HFFc6 (cell line): ENCODE data around the gene C10orf71. TPM values are rescaled to one million over a fixed set of nuclear protein-coding genes. Genes with fewer than 3 reads are reported as not detected.

Experiments
- DNase-seq: peaks from one replicate; pipeline ENCODE4 v3.0.0-alpha.2; 2018
- H3K27ac Mint-ChIP-seq: 2 replicates; pipeline ENCODE4 v1.8.0; 2020; ENCODE audit warnings: mild to moderate bottlenecking, mixed read lengths
- H3K27me3 Mint-ChIP-seq: 2 replicates; pipeline ENCODE4 v1.8.0; 2021; ENCODE audit warnings: mild to moderate bottlenecking, moderate library complexity, mixed read lengths; ENCODE audit not compliant: insufficient read depth
- H3K36me3 Mint-ChIP-seq: 2 replicates; pipeline ENCODE4 v1.8.0; 2021; ENCODE audit warnings: low read depth, mixed read lengths
- H3K4me1 Mint-ChIP-seq: 2 replicates; pipeline ENCODE4 v1.8.0; 2020; ENCODE audit warnings: low read depth, mixed read lengths
- H3K4me3 Mint-ChIP-seq: 2 replicates; pipeline ENCODE4 v1.8.0; 2020; ENCODE audit warnings: mild to moderate bottlenecking, moderate library complexity, mixed read lengths
- H3K9me3 Mint-ChIP-seq: 2 replicates; pipeline ENCODE4 v1.8.0; 2020; ENCODE audit warnings: mild to moderate bottlenecking, mixed read lengths
- long read RNA-seq: library from polyadenylated mRNA; unstranded; transcript quantifications from one replicate; pipeline ENCODE4 v2.0.0, GENCODE V29; 2019
- total RNA-seq, 6 experiments: library from RNA; stranded (reverse); fragmentation: NEBNext Ultra II Directional; extraction: Animal tissue kit (Norgen Biotek cat#: 25700); gene quantifications; 2 replicates in 1 of 6; 3 replicates in 5 of 6; pipeline ENCODE4 v1.2.3, GENCODE V29; 2021
- TF ChIP-seq, protein P1 (sequence below): fragments of 200-600 bp; sonication (generic); IDR thresholded peaks from 2 replicates; pipeline ENCODE4 v1.5.0; 2021; ENCODE audit warnings: antibody characterized with exemption, mild to moderate bottlenecking

The C10orf71 gene, protein sequence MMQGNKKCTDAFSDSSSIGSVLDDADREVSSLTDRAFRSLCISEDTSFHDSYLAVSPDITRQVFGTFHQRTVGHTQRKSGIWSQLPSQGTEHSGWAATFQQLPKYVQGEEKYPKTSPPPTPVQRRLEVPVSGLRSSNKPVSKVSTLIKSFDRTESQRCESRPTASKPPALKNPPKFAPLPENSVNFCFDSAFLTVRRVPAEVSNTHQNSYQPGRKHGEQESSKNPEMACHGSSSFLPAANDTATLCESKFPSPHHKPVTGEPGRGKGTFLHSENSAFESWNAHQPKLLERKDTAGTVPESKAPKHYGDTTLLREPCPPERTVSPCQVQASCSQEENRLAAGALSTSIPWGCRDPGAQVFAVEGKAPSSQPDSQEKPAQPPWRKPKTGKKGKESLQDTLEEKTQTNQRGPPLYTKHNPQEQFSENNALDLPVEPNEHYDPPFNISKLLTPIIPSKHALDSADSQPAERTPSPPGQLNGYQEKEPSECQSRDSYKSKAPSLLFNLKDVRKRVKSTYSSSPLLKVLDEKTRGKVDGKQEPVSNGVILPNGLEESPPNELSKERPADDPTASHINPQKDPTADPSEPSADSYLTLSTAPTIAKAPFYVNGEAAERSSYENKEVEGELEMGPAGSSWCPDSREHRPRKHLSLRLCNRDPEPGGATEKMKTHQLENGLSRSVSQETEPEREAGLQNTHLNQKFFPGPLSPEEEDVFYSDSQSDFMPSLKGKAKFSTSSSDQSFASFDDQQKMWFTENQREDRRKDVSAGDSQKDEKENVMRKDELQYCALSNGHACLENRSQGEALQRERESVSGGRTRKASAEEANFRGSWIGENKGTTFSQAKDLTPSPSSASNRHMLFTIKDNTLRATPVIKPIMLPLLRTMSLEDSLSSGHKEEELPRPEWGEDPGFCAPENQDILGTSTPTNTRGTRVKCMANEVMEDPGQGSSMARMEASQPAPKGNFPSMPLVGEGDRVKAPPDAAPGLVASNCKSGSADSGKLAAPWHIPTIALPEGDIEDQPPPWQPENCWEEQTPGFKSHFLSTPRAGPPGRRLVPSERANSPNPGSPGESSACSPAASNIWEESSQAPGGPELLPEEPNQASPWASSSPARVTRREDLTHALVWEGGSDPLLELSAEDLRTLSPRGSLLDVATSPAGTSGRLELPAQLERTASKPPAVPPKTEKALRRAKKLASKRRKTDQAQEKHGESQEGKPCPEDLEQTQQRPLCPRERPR (N-terminal part only)
- total RNA-seq: not detected
- long read RNA-seq: 0 reads

DNA sequence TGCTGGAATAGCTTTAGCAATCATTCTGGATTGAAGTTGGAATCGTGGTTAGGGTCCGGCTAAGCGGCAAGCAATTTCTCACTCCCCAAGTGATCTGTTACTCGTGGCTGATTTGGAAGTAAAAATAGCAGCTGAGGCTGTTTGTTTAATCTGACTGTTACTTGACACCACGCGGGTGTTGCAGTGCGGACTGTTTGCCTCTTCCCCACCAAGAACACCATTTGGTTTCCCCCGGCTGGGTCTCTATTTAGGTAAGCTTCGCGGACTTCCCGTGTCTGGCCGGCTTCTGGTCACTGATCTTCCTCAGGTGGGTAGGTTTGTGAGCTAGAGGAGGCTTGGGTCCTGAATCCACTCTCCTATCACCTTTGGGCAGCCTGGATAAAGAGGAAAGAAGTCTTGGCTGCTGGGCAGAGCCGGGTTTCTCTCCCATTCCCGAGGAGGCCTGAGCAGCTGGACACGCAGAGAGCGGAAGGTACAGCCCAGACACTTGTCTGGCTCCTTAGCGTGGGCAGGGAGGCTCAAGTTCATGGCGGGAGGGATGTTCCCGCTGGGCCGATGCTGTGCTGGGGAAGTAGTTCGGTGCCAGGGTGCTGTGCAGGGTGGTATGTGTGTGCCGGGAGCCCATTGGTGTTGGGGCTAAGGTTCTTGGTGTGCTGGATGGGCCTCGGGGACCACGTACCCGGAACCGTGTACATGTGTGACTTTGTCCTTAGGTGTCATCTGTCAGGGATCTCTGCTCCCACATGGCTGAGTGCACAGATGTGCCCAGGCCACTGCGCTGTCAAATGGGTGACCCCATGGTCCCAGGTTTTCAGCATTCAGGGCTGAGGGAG, at the start of gene C10orf71:
Gene C10orf71 (plus strand): TSS at position 188 of the 833 bp plus-strand sequence. CDS start 23,376 bp downstream, outside the sequence.
- H3K9me3 Mint-ChIP-seq: no peaks in the 10 kb centered on the region
- no peak within 1 kb of the TSS for H3K27ac Mint-ChIP-seq
- peaks cover 70% of the 10 kb centered on the region for H3K27me3 Mint-ChIP-seq
- no peaks in the 10 kb centered on the region for H3K36me3 Mint-ChIP-seq
- H3K4me3 Mint-ChIP-seq: no peak within 1 kb of the TSS
- TF ChIP-seq, protein P1, sequence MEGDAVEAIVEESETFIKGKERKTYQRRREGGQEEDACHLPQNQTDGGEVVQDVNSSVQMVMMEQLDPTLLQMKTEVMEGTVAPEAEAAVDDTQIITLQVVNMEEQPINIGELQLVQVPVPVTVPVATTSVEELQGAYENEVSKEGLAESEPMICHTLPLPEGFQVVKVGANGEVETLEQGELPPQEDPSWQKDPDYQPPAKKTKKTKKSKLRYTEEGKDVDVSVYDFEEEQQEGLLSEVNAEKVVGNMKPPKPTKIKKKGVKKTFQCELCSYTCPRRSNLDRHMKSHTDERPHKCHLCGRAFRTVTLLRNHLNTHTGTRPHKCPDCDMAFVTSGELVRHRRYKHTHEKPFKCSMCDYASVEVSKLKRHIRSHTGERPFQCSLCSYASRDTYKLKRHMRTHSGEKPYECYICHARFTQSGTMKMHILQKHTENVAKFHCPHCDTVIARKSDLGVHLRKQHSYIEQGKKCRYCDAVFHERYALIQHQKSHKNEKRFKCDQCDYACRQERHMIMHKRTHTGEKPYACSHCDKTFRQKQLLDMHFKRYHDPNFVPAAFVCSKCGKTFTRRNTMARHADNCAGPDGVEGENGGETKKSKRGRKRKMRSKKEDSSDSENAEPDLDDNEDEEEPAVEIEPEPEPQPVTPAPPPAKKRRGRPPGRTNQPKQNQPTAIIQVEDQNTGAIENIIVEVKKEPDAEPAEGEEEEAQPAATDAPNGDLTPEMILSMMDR: no peak
- peaks cover 7% of the 10 kb centered on the region; the same call in 1 of the 2 replicates for H3K4me1 Mint-ChIP-seq
- no peak for DNase-seq

DNA sequence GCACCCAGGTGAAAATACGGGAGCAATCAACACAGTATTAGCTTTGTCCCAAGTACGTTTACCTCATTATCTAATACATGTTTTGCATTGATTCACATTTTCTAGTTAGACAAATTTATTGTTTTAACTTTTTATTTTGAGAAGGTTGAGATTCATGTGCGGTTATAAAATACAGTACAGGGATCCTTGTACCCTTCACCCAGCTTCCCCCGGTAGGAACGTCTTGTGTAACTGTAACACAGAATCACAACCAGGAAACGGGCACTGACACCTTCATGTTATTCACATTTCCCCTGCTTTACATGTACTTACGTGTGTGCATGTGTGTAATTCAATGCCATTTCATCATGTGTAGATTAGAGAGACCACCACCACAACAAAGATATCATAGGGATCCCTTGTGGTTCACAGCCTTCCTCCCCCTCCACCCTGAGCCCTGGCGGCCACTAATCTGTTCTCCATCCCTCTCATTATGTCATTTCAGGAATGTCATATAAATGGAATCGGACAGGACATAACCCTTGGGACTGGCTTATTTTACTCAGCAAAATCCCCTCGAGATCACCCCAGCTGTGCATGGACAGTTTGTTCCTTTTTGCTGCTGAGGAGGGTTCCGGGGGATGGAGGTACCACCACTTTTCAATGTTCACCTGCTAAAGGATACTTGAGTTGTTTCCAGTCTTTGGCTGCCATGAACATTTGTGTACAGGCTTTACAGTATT, 46.5 kb upstream of the C10orf71 start:
- Mint-ChIP-seq H3K4me1 (no peaks in the 10 kb centered on the region), H3K36me3 (no peaks in the 10 kb centered on the region), H3K27me3 (peaks cover 13% of the 10 kb centered on the region), H3K9me3 (no peaks in the 10 kb centered on the region), H3K4me3 (no peak overlapping the region), H3K27ac (no peak overlapping the region)
- no peak for DNase-seq
- TF ChIP-seq, protein P1: no peak

DNA sequence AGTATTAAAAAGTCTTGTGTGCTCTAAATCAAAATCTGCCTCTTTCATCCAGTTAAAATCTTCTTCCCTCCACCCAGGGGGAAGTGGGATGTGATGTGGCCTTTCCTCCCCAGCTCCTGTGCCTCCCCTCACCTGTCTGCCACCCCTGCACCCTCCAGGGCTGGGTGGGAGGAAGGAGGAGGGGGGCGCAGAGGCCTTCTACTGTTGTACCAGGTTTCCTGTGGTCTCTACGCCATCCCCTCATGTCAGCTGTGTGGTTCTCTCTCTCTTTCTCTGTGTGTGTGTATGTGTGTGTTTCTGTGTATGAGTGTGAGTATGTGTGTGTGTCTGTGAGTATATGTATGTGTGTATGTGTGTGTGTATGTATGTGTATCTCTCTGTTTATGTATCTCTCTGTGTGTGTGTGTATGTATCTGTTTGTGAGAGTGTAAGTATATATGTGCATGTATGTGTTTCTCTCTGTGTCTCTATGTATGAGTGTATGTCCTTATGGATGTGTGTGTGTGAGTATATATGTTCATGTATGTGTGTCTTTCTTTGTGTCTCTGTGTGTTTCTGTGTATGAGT, 45.5 kb upstream of the C10orf71 start:
- H3K27ac Mint-ChIP-seq: no peak overlapping the region
- no peaks in the 10 kb centered on the region for H3K9me3 Mint-ChIP-seq
- peaks cover 8% of the 10 kb centered on the region for H3K27me3 Mint-ChIP-seq
- TF ChIP-seq, protein P1: no peak
- no peaks in the 10 kb centered on the region for H3K36me3 Mint-ChIP-seq
- no peaks in the 10 kb centered on the region for H3K4me1 Mint-ChIP-seq
- DNase-seq: no peak
- no peak overlapping the region for H3K4me3 Mint-ChIP-seq

DNA sequence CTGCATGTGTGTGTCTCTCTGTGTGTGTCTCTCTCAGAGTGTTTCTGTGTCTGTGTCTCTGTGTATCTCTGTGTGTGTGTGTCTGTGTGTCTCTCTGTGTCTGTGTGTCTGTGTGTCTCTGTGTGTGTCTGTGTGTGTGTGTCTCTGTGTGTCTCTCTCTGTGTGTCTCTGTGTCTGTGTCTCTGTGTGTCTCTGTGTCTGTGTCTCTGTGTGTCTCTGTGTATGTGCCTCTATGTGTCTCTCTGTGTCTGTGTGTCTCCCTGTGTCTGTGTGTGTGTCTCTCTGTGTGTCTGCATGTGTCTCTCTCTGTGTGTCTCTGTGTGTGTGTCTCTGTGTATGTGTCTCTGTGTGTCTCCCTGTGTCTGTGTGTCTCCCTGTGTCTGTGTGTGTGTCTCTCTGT, 44.8 kb upstream of the C10orf71 start:
- H3K36me3 Mint-ChIP-seq: no peaks in the 10 kb centered on the region
- no peaks in the 10 kb centered on the region for H3K9me3 Mint-ChIP-seq
- H3K27ac Mint-ChIP-seq: no peak overlapping the region
- TF ChIP-seq, protein P1: no peak
- no peak overlapping the region for H3K4me3 Mint-ChIP-seq
- H3K27me3 Mint-ChIP-seq: peaks cover 7% of the 10 kb centered on the region
- no peak for DNase-seq
- H3K4me1 Mint-ChIP-seq: no peaks in the 10 kb centered on the region
